ENCODE results near the gene CNBP.
"Not testable (repeated sequence)": the region's sequence is repeated elsewhere in the genome, so short reads cannot be mapped to it uniquely, and the experiment has no call there.

- TF ChIP-seq EZH2 (IDR thresholded peaks at IDR 0.05); CTCF (IDR thresholded peaks at IDR 0.05 in 2 of 3, conservative IDR thresholded peaks at IDR 0.05 in 1 of 3; ENCODE audit: borderline replicate concordance in 1 of 3, insufficient read depth in 1 of 3, low read depth in 2 of 3, low read length in 2 of 3); SP1 (IDR thresholded peaks at IDR 0.05; ENCODE audit: low read depth); JUND (IDR thresholded peaks at IDR 0.05); MAX (IDR thresholded peaks at IDR 0.05): not testable (repeated sequence)
- TF ChIP-seq, protein P1, sequence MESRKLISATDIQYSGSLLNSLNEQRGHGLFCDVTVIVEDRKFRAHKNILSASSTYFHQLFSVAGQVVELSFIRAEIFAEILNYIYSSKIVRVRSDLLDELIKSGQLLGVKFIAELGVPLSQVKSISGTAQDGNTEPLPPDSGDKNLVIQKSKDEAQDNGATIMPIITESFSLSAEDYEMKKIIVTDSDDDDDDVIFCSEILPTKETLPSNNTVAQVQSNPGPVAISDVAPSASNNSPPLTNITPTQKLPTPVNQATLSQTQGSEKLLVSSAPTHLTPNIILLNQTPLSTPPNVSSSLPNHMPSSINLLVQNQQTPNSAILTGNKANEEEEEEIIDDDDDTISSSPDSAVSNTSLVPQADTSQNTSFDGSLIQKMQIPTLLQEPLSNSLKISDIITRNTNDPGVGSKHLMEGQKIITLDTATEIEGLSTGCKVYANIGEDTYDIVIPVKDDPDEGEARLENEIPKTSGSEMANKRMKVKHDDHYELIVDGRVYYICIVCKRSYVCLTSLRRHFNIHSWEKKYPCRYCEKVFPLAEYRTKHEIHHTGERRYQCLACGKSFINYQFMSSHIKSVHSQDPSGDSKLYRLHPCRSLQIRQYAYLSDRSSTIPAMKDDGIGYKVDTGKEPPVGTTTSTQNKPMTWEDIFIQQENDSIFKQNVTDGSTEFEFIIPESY (IDR thresholded peaks at IDR 0.05; ENCODE audit: extremely low read depth, insufficient replicate concordance, low read length): not testable (repeated sequence)
Observed at GRCh38 chr3:129141011-129141410, 42.7 kb downstream of the CNBP start.
